GM12878 (cell line): ENCODE data around the gene LRRC59. TPM values are rescaled to one million over a fixed set of nuclear protein-coding genes. Genes with fewer than 3 reads are reported as not detected.

Source experiments
- ATAC-seq: fragments of 200-7000 bp; cut with Tn5 transposase; 3 replicates; pipeline ENCODE4 v1.9.1; 2020; ENCODE audit warnings: mild to moderate bottlenecking, moderate library complexity
- BruUV-seq: library from RNA; stranded (reverse); fragments of 400-500 nt; replicated peaks from 2 replicates; lab custom pipeline; 2021; lab: Mats Ljungman, UMichigan
- CTCF ChIA-PET: fragments of 300-600 bp; sonication (Branson Sonifier 250); formaldehyde crosslinking; extraction: SDS; loops from one replicate; lab custom pipeline; 2021; ENCODE audit warnings: inconsistent platforms; lab: Yijun Ruan, JAX
- POLR2A ChIA-PET: fragments of 350-600 bp; formaldehyde crosslinking; extraction: SDS; loops from one replicate; lab custom pipeline; 2021; ENCODE audit warnings: inconsistent platforms; lab: Charles Lee
- RAD21 ChIA-PET: fragments of 300-600 bp; sonication (Branson Sonifier 250); formaldehyde crosslinking; loops from one replicate; lab custom pipeline; 2023; ENCODE audit warnings: antibody characterized with exemption; ENCODE audit not compliant: unreplicated experiment; lab: Charles Lee
- SMC1A ChIA-PET: fragments of 300-600 bp; sonication (Branson Sonifier 250); formaldehyde crosslinking; loops from one replicate; lab custom pipeline; 2023; ENCODE audit not compliant: unreplicated experiment, uncharacterized antibody; lab: Charles Lee
- DNase-seq: peaks from one replicate; pipeline ENCODE4 v3.0.0-alpha.2; 2011; ENCODE audit warnings: low read depth, low spot score
- FAIRE-seq: peaks from 3 replicates; lab custom pipeline; 2011; peaks lifted over from hg19 to GRCh38; lab: Jason Lieb, UNC
- H2AFZ ChIP-seq: 2 replicates; pipeline ENCODE4 v1.6.0; 2011; ENCODE audit warnings: low read depth, low read length, control low read depth; ENCODE audit not compliant: control insufficient read depth
- H3K27ac ChIP-seq: 2 replicates; pipeline ENCODE4 v1.5.1; 2011; ENCODE audit warnings: control low read depth; ENCODE audit not compliant: control insufficient read depth, insufficient read depth
- H3K27me3 ChIP-seq, 2 experiments: replicated peaks in 1 of 2; 2 replicates each; pipeline versions ENCODE4 v1.6.0 to v1.6.1; 2011; ENCODE audit warnings: low read length in 1 of 2; ENCODE audit not compliant: control insufficient read depth in 2 of 2, insufficient read depth in 2 of 2
- H3K36me3 ChIP-seq, 2 experiments: 2 replicates each; pipeline ENCODE4 v1.5.1; 2011; ENCODE audit warnings: low read length in 1 of 2; ENCODE audit not compliant: control insufficient read depth in 2 of 2, insufficient read depth in 2 of 2
- H3K4me1 ChIP-seq: 2 replicates; pipeline ENCODE4 v1.6.1; 2011; ENCODE audit warnings: mild to moderate bottlenecking, low read length, moderate library complexity, mixed read lengths; ENCODE audit not compliant: control insufficient read depth, insufficient read depth
- H3K4me2 ChIP-seq: 2 replicates; pipeline ENCODE4 v1.6.0; 2011; ENCODE audit warnings: control low read depth; ENCODE audit not compliant: control insufficient read depth, insufficient read depth
- H3K4me3 ChIP-seq: fragments of 200-600 bp; sonication (generic); 2 replicates; pipeline ENCODE4 v1.5.1; 2016
- H3K79me2 ChIP-seq: 2 replicates; pipeline ENCODE4 v1.6.0; 2011; ENCODE audit warnings: low read length; ENCODE audit not compliant: control insufficient read depth, insufficient read depth
- H3K9ac ChIP-seq: 2 replicates; pipeline ENCODE4 v1.8.0; 2011; ENCODE audit warnings: low read length, control low read depth, mixed read lengths; ENCODE audit not compliant: control insufficient read depth, insufficient read depth
- H3K9me3 ChIP-seq: replicated peaks from 3 replicates; pipeline ENCODE4 v1.5.1; 2011; ENCODE audit warnings: mild to moderate bottlenecking, low read length; ENCODE audit not compliant: control insufficient read depth, insufficient read depth
- H4K20me1 ChIP-seq: 2 replicates; pipeline ENCODE4 v1.6.0; 2011; ENCODE audit not compliant: control insufficient read depth, insufficient read depth
- E2F8 ChIP-seq: fragments of 450-650 bp; IDR thresholded peaks from 2 replicates; pipeline ENCODE4 v1.6.1; 2018; ENCODE audit warnings: mild to moderate bottlenecking, low read depth, moderate library complexity; ENCODE audit not compliant: partially characterized antibody
- ETV6 ChIP-seq, 2 experiments: fragments of 450-650 bp in 1 of 2; IDR thresholded peaks in 1 of 2; conservative IDR thresholded peaks in 1 of 2; 2 replicates each; pipeline ENCODE4 v1.6.1; 2014; ENCODE audit warnings: antibody characterized with exemption in 1 of 2, borderline replicate concordance in 1 of 2, low read depth in 1 of 2, mild to moderate bottlenecking in 1 of 2, moderate library complexity in 1 of 2
- POLR2A ChIP-seq: IDR thresholded peaks from 2 replicates; pipeline ENCODE4 v1.6.1; 2011; ENCODE audit warnings: low read depth, mild to moderate bottlenecking, low read length
- WGBS: methylation state at CpG from one replicate; pipeline ENCODE4 v1.1.6; 2016; ENCODE audit warnings: low lambda C conversion rate; ENCODE audit not compliant: insufficient replicate concordance, insufficient coverage; ENCODE audit errors: missing lambda C conversion rate; 5-methylcytosine and 5-hydroxymethylcytosine counted together
- in situ Hi-C: fragments of 300-500 bp; cut with MboI; formaldehyde crosslinking; loops from 9 replicates; pipeline ENCODE4 v1.14.3; 2018; ENCODE audit warnings: mixed read lengths
- intact Hi-C: fragments of 100-400 bp; cut with micrococcal nuclease; formaldehyde crosslinking; loops from one replicate; pipeline ENCODE4 v1.14.2; 2022; ENCODE audit not compliant: unreplicated experiment
- polyA plus RNA-seq, 11 experiments: library from polyadenylated mRNA; depleted of rRNA in 4 of 11; unstranded in 6 of 11; stranded (reverse) in 5 of 11; fragments of >200 nt; fragmentation: Nextera tagmentation in 4 of 11; fragmentation: Illumina TruSeq in 1 of 11; extraction: Ambion mirVana in 4 of 11; extraction: Trizol in 1 of 11; gene quantifications; 1 replicate in 1 of 11; 2 replicates in 10 of 11; pipeline versions ENCODE4 v1.2.1 to v1.2.3, GENCODE V29; 2011 to 2016; ENCODE audit warnings: inconsistent platforms in 2 of 11, missing spikeins in 2 of 11, low read depth in 1 of 11
- total RNA-seq, 4 experiments: library from RNA; depleted of rRNA in 3 of 4; stranded (reverse); fragments of >200 nt in 3 of 4; fragmentation: Illumina TruSeq in 1 of 4; extraction: Trizol in 1 of 4; gene quantifications; 2 replicates each; pipeline versions ENCODE4 v1.2.1 to v1.2.3, GENCODE V29; 2013 to 2021

Gene LRRC59
- total and polyA plus RNA-seq, 10 of the 15 experiments (the other 5 are each of a cell fraction or from before 2014, with no cell fraction given), result 8.8 to 82.2 (median 63.0) TPM

GRCh38 chr17:50355701-50356341, 41.5 kb downstream of the LRRC59 start:
- ChIA-PET POLR2A (no interaction called here), SMC1A (no interaction called here), CTCF (no interaction called here), RAD21 (no interaction called here)
- peak; percentile 34 for TF ChIP-seq POLR2A
- TF ChIP-seq E2F8, result no peak
- H3K79me2 ChIP-seq, result no peaks in the 10 kb centered on the region
- H3K4me1 ChIP-seq, result no peaks in the 10 kb centered on the region
- no peak overlapping the region for H3K27ac ChIP-seq
- no peak overlapping the region for H3K4me3 ChIP-seq
- no peak overlapping the region for H2AFZ ChIP-seq
- no TSS peak for BruUV-seq
- no peak for FAIRE-seq
- H3K9ac ChIP-seq, result no peak overlapping the region
- intact Hi-C loops (no loop called here), in situ Hi-C loops (no loop called here)
- no peaks in the 10 kb centered on the region for H3K27me3 ChIP-seq
- no peak for ATAC-seq
- no peaks in the 10 kb centered on the region for H4K20me1 ChIP-seq
- peaks cover 6 to 37% of the 10 kb centered on the region in 2 experiments; a peak in 3 of 4 replicates for H3K36me3 ChIP-seq
- 88% methylated on average over 20 of the region's 20 CpGs for WGBS
- no peak overlapping the region for H3K4me2 ChIP-seq
- H3K9me3 ChIP-seq, result no peaks in the 10 kb centered on the region
- no peak for DNase-seq

GRCh38 chr17:50355336-50355700, 42.0 kb downstream of the LRRC59 start:
- no peak for DNase-seq
- H3K79me2 ChIP-seq, result no peaks in the 10 kb centered on the region
- no peak for FAIRE-seq
- H3K4me1 ChIP-seq, result no peaks in the 10 kb centered on the region
- TF ChIP-seq ETV6 (conservative IDR thresholded peaks at IDR 0.05 in 1 of 2, IDR thresholded peaks at IDR 0.05 in 1 of 2; ENCODE audit: borderline replicate concordance in 1 of 2, low read depth in 1 of 2), result no peak
- ChIA-PET SMC1A (no interaction called here), CTCF (no interaction called here), POLR2A (no interaction called here), RAD21 (no interaction called here)
- no peak overlapping the region for H2AFZ ChIP-seq
- 61% methylated on average over 4 of the region's 4 CpGs for WGBS
- ATAC-seq, result no peak
- peaks cover 6 to 37% of the 10 kb centered on the region in 2 experiments; a peak in 3 of 4 replicates for H3K36me3 ChIP-seq
- BruUV-seq, result no TSS peak
- in situ Hi-C loops, result no loop called here
- H3K27me3 ChIP-seq, result no peaks in the 10 kb centered on the region
- H3K27ac ChIP-seq, result no peak overlapping the region
- no peaks in the 10 kb centered on the region for H4K20me1 ChIP-seq
- no peak overlapping the region for H3K4me2 ChIP-seq
- H3K9me3 ChIP-seq, result no peaks in the 10 kb centered on the region
- no peak overlapping the region for H3K9ac ChIP-seq
- no peak overlapping the region for H3K4me3 ChIP-seq
- intact Hi-C loops, result no loop called here
